Activated T-cell treated with anti-CD3 and anti-CD28 coated beads, Interleukin-2, amount 50 U/mL, for 72 hours (primary cell): ENCODE measurements around the gene CDKAL1. TPM values are rescaled to one million over a fixed set of nuclear protein-coding genes. Genes with fewer than 3 reads are reported as not detected.
"Not testable (repeated sequence)": the region's sequence is repeated elsewhere in the genome, so short reads cannot be mapped to it uniquely, and the experiment has no call there.

Experiments used
- ATAC-seq, 2 donors: fragments of 150-1000 bp; cut with Tn5 transposase; replicated peaks in 1 of 2; 2 replicates each; pipeline ENCODE4 v1.10.0; 2021; ENCODE audit warnings: moderate library complexity in 2 of 2, mild to moderate bottlenecking in 1 of 2
- DNase-seq, 2 donors: peaks; one replicate each; pipeline ENCODE4 v3.0.0; 2021 to 2022; ENCODE audit warnings: mixed read lengths in 1 of 2
- H3K27ac Mint-ChIP-seq: one replicate; pipeline ENCODE4 v1.8.0; 2022; ENCODE audit warnings: mild to moderate bottlenecking, moderate library complexity, mixed read lengths
- H3K27me3 Mint-ChIP-seq: one replicate; pipeline ENCODE4 v1.8.0; 2022; ENCODE audit warnings: low read depth, mixed read lengths
- H3K36me3 Mint-ChIP-seq, 2 donors: one replicate each; pipeline ENCODE4 v1.8.0; 2022; ENCODE audit warnings: mixed read lengths in 2 of 2, mild to moderate bottlenecking in 1 of 2; ENCODE audit not compliant: insufficient read depth in 2 of 2
- H3K4me1 Mint-ChIP-seq: one replicate; pipeline ENCODE4 v1.8.0; 2022; ENCODE audit warnings: low read depth, mixed read lengths
- H3K4me3 Mint-ChIP-seq, 2 donors: one replicate each; pipeline ENCODE4 v1.8.0; 2022; ENCODE audit warnings: mild to moderate bottlenecking in 2 of 2, mixed read lengths in 2 of 2, moderate library complexity in 2 of 2
- H3K9me3 Mint-ChIP-seq, 2 donors: one replicate each; pipeline ENCODE4 v1.8.0; 2022; ENCODE audit warnings: mixed read lengths in 2 of 2
- total RNA-seq, 2 donors: library from RNA; stranded (reverse); gene quantifications; one replicate each; pipeline ENCODE4 v1.2.3, GENCODE V29; 2022

CDKAL1 gene
- total RNA-seq, 2 donors from 2014 or later, result 25.9 to 29.8 TPM

- DNase-seq, result no peak
- Mint-ChIP-seq H3K4me3 (no peak overlapping the region), H3K27ac (no peak overlapping the region), H3K27me3 (no peaks in the 10 kb centered on the region), H3K36me3 (peaks cover 6% of the 10 kb centered on the region in 2 donors), H3K4me1 (peaks cover 31% of the 10 kb centered on the region), H3K9me3 (peaks cover 2 to 4% of the 10 kb centered on the region in 2 donors)
- no peak for ATAC-seq
Measured at GRCh38 chr6:20633566-20634340, 99.5 kb downstream of the CDKAL1 start.

- no peak for ATAC-seq
- no peak overlapping the region for H3K27ac Mint-ChIP-seq
- no peak overlapping the region for H3K4me3 Mint-ChIP-seq
- peaks cover 8 to 13% of the 10 kb centered on the region in 2 donors for H3K36me3 Mint-ChIP-seq
- no peaks in the 10 kb centered on the region for H3K27me3 Mint-ChIP-seq
- no peak for DNase-seq
- peaks cover 2 to 4% of the 10 kb centered on the region in 2 donors for H3K9me3 Mint-ChIP-seq
- no peaks in the 10 kb centered on the region for H3K4me1 Mint-ChIP-seq
Measured at GRCh38 chr6:20639161-20639560, 104.9 kb downstream of the CDKAL1 start.

GRCh38 chr6:20640181-20640580 lies 105.9 kb downstream of the CDKAL1 start:
- peaks cover 4% of the 10 kb centered on the region for H3K4me1 Mint-ChIP-seq
- H3K4me3 Mint-ChIP-seq, result no peak overlapping the region
- no peak for DNase-seq
- H3K27me3 Mint-ChIP-seq, result no peaks in the 10 kb centered on the region
- no peak overlapping the region for H3K27ac Mint-ChIP-seq
- peaks cover 0 to 4% of the 10 kb centered on the region in 2 donors for H3K9me3 Mint-ChIP-seq
- no peak for ATAC-seq
- H3K36me3 Mint-ChIP-seq, result peaks cover 8 to 13% of the 10 kb centered on the region in 2 donors

GRCh38 chr6:20642441-20642840 lies 108.2 kb downstream of the CDKAL1 start:
- peaks cover 3 to 9% of the 10 kb centered on the region in 2 donors for H3K36me3 Mint-ChIP-seq
- H3K9me3 Mint-ChIP-seq, result peaks cover 0 to 1% of the 10 kb centered on the region in 2 donors
- H3K4me1 Mint-ChIP-seq, result peaks cover 7% of the 10 kb centered on the region
- no peak overlapping the region for H3K27ac Mint-ChIP-seq
- no peak overlapping the region for H3K4me3 Mint-ChIP-seq
- no peaks in the 10 kb centered on the region for H3K27me3 Mint-ChIP-seq
- ATAC-seq, result no peak
- no peak for DNase-seq

- no peak for ATAC-seq
- no peak for DNase-seq
- H3K4me1 Mint-ChIP-seq, result peaks cover 11% of the 10 kb centered on the region
- peaks cover 6 to 10% of the 10 kb centered on the region in 2 donors for H3K36me3 Mint-ChIP-seq
- H3K4me3 Mint-ChIP-seq, result no peak overlapping the region
- H3K9me3 Mint-ChIP-seq, result peaks cover 0 to 2% of the 10 kb centered on the region in 2 donors
- no peak overlapping the region for H3K27ac Mint-ChIP-seq
- H3K27me3 Mint-ChIP-seq, result no peaks in the 10 kb centered on the region
Measured at GRCh38 chr6:20644667-20645370, 110.6 kb downstream of the CDKAL1 start.

- H3K4me1 Mint-ChIP-seq, result peaks cover 11% of the 10 kb centered on the region
- not testable (repeated sequence) for ATAC-seq, H3K36me3 Mint-ChIP-seq, H3K4me3 Mint-ChIP-seq, H3K27ac Mint-ChIP-seq, H3K9me3 Mint-ChIP-seq, DNase-seq, H3K27me3 Mint-ChIP-seq
Measured at GRCh38 chr6:20645572-20645971, 111.3 kb downstream of the CDKAL1 start.

- no peak for ATAC-seq
- peaks cover 4 to 5% of the 10 kb centered on the region in 2 donors for H3K36me3 Mint-ChIP-seq
- H3K27ac Mint-ChIP-seq, result no peak overlapping the region
- H3K4me3 Mint-ChIP-seq, result no peak overlapping the region
- DNase-seq, result no peak
- peaks cover 0 to 3% of the 10 kb centered on the region in 2 donors for H3K9me3 Mint-ChIP-seq
- no peaks in the 10 kb centered on the region for H3K27me3 Mint-ChIP-seq
- H3K4me1 Mint-ChIP-seq, result peaks cover 16% of the 10 kb centered on the region
Measured at GRCh38 chr6:20647585-20647984, 113.3 kb downstream of the CDKAL1 start.

GRCh38 chr6:20649696-20650470 lies 115.6 kb downstream of the CDKAL1 start:
- not testable (repeated sequence) for H3K4me3 Mint-ChIP-seq, H3K36me3 Mint-ChIP-seq, H3K27me3 Mint-ChIP-seq, H3K27ac Mint-ChIP-seq, ATAC-seq, DNase-seq, H3K9me3 Mint-ChIP-seq
- H3K4me1 Mint-ChIP-seq, result peaks cover 13% of the 10 kb centered on the region

- ATAC-seq, result no peak
- peaks cover 3 to 7% of the 10 kb centered on the region in 2 donors for H3K36me3 Mint-ChIP-seq
- DNase-seq, result no peak
Measured at GRCh38 chr6:20652299-20653084, 118.2 kb downstream of the CDKAL1 start.

GRCh38 chr6:20653085-20653479 lies 118.8 kb downstream of the CDKAL1 start:
- Mint-ChIP-seq H3K27me3 (no peaks in the 10 kb centered on the region), H3K4me3 (no peak overlapping the region), H3K27ac (no peak overlapping the region), H3K9me3 (peaks cover 0 to 3% of the 10 kb centered on the region in 2 donors), H3K4me1 (peaks cover 10% of the 10 kb centered on the region), H3K36me3 (peaks cover 3 to 7% of the 10 kb centered on the region in 2 donors)
- ATAC-seq, result no peak
- no peak for DNase-seq

More at GRCh38 chr6:20652299-20653084, 118.2 kb downstream of the CDKAL1 start:
- no peaks in the 10 kb centered on the region for H3K27me3 Mint-ChIP-seq
- peaks cover 0 to 3% of the 10 kb centered on the region in 2 donors for H3K9me3 Mint-ChIP-seq
- no peak overlapping the region for H3K27ac Mint-ChIP-seq
- no peak overlapping the region for H3K4me3 Mint-ChIP-seq
- peaks cover 13% of the 10 kb centered on the region for H3K4me1 Mint-ChIP-seq

GRCh38 chr6:20655317-20655716 lies 121.1 kb downstream of the CDKAL1 start:
- Mint-ChIP-seq H3K4me1 (peaks cover 17% of the 10 kb centered on the region), H3K9me3 (no peaks in the 10 kb centered on the region), H3K27me3 (no peaks in the 10 kb centered on the region), H3K27ac (no peak overlapping the region), H3K36me3 (peaks cover 2 to 3% of the 10 kb centered on the region in 2 donors), H3K4me3 (no peak overlapping the region)
- ATAC-seq, result no peak
- no peak for DNase-seq

- DNase-seq (no peak), ATAC-seq (peak in 1 of 2 donors; percentile 25)
- peaks cover 2 to 3% of the 10 kb centered on the region in 2 donors for H3K36me3 Mint-ChIP-seq
- H3K27me3 Mint-ChIP-seq, result no peaks in the 10 kb centered on the region
- peak overlapping the region; percentile 11 for H3K27ac Mint-ChIP-seq
- H3K4me1 Mint-ChIP-seq, result peaks cover 22% of the 10 kb centered on the region
- no peak overlapping the region for H3K4me3 Mint-ChIP-seq
- H3K9me3 Mint-ChIP-seq, result no peaks in the 10 kb centered on the region
Measured at GRCh38 chr6:20657274-20657800, 123.1 kb downstream of the CDKAL1 start.
